ENCODE measurements around the gene CDH26. TPM values are rescaled to one million over a fixed set of nuclear protein-coding genes. Genes with fewer than 3 reads are reported as not detected.

CDH26 gene
- polyA plus RNA-seq, 1 donor from 2014 or later: 0.43 TPM

DNA sequence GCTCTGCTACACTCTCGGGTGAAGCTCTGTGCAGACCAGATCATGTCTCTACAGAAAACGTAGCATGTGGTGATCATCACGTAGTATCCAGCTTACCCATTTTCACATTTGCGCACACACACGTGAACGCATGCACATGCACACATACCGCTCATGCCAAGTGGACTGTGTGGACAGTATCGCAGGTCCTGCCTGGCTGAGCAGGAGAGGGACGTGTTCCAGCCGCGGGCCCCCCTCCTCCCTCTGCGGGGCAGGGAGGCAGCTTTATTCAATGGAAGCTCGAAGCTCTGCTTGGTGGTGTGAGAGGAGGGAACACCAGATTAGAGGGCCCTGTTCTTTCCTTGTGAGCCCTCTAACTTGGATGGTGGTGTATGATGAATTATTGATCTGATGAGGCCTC lies 51.1 kb downstream of the CDH26 start:
- Histone ChIP-seq H3K4me2 (ENCODE audit: low read length) (no peak overlapping the region), H3K27ac (ENCODE audit: low read length) (no peak overlapping the region), H3K9me3 (ENCODE audit: low read length) (no peaks in the 10 kb centered on the region), H3K4me3 (ENCODE audit: low read length) (no peak overlapping the region), H3K9me2 (ENCODE audit: insufficient read depth, low read length) (no peaks in the 10 kb centered on the region), H3K9ac (ENCODE audit: low read length) (no peak overlapping the region), H4K20me1 (ENCODE audit: insufficient read depth) (no peaks in the 10 kb centered on the region), H3K36me3 (ENCODE audit: insufficient read depth, low read length) (no peaks in the 10 kb centered on the region), H3F3A (ENCODE audit: insufficient read depth, low read length, poor library complexity, severe bottlenecking) (no peaks in the 10 kb centered on the region), H2AFZ (ENCODE audit: low read depth, low read length) (no peak overlapping the region), H3K27me3 (ENCODE audit: insufficient read depth, low read depth, low read length) (no peaks in the 10 kb centered on the region), H3K79me2 (replicated peaks; ENCODE audit: insufficient read depth, low read length) (no peaks in the 10 kb centered on the region)
- TF ChIP-seq POLR2AphosphoS5 (IDR thresholded peaks at IDR 0.05): no peak
- TF ChIP-seq RAD21 (conservative IDR thresholded peaks at IDR 0.05): no peak
- no peak for TF ChIP-seq REST (IDR thresholded peaks at IDR 0.05; ENCODE audit: borderline replicate concordance)
- TF ChIP-seq, protein P1, sequence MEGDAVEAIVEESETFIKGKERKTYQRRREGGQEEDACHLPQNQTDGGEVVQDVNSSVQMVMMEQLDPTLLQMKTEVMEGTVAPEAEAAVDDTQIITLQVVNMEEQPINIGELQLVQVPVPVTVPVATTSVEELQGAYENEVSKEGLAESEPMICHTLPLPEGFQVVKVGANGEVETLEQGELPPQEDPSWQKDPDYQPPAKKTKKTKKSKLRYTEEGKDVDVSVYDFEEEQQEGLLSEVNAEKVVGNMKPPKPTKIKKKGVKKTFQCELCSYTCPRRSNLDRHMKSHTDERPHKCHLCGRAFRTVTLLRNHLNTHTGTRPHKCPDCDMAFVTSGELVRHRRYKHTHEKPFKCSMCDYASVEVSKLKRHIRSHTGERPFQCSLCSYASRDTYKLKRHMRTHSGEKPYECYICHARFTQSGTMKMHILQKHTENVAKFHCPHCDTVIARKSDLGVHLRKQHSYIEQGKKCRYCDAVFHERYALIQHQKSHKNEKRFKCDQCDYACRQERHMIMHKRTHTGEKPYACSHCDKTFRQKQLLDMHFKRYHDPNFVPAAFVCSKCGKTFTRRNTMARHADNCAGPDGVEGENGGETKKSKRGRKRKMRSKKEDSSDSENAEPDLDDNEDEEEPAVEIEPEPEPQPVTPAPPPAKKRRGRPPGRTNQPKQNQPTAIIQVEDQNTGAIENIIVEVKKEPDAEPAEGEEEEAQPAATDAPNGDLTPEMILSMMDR (IDR thresholded peaks at IDR 0.05; ENCODE audit: poor library complexity, severe bottlenecking): no peak
- no peak for TF ChIP-seq TAF1 (IDR thresholded peaks at IDR 0.05; ENCODE audit: low read depth)

DNA sequence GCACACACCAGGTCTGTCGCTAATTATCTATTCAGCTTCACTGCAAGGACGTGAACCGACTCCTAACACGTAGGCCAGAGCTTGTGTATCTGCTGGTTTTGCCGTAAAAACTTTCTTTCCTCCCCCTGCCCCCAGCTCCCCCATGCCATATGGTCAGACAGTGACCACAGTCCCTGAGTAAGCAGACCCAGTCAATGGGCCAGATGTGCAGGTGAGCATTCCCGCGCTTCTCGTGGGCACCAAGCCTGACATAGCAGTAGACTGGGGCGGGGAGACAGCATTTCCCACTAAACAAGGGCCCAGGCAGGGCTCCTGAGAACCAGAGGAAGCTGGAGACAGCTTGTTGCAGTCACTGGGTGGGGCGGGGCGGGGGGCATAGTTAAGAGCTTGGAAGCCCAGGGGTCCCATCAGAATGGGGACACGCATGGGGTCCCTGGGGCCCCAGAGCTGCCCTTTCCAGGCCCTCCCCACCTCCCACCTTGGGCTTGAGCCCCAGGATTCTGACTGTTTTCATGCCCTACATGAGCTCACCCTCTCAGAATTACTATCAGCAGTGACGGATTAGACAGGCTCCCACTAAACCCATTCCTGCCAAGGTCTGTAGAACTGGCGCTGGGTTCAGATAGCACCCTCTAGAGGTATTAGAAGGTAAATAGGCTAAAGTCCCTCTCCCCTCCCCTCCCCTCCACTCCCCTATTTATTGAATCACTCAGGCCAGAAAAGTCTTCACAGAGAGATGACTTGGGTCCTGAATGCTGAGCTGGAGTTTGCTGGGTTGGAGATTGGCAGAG lies 51.8 kb downstream of the CDH26 start:
- no peaks in the 10 kb centered on the region for H3K36me3 ChIP-seq (ENCODE audit: insufficient read depth, low read length)
- TF ChIP-seq RAD21 (conservative IDR thresholded peaks at IDR 0.05) (no peak), REST (IDR thresholded peaks at IDR 0.05; ENCODE audit: borderline replicate concordance) (no peak), SMC3 (conservative IDR thresholded peaks at IDR 0.05; ENCODE audit: poor library complexity) (no peak), TAF1 (IDR thresholded peaks at IDR 0.05; ENCODE audit: low read depth) (no peak), EP300 (conservative IDR thresholded peaks at IDR 0.05; ENCODE audit: poor library complexity, severe bottlenecking) (no peak), POLR2AphosphoS5 (IDR thresholded peaks at IDR 0.05) (no peak), MXI1 (conservative IDR thresholded peaks at IDR 0.05; ENCODE audit: poor library complexity, severe bottlenecking) (no peak), EZH2 (IDR thresholded peaks at IDR 0.05; ENCODE audit: borderline replicate concordance, insufficient read depth, low read length, poor library complexity, severe bottlenecking) (no peak)
- TF ChIP-seq, protein P1 (IDR thresholded peaks at IDR 0.05; ENCODE audit: poor library complexity, severe bottlenecking): no peak
- H3K9me3 ChIP-seq (ENCODE audit: low read length): no peaks in the 10 kb centered on the region
- no peaks in the 10 kb centered on the region for H3F3A ChIP-seq (ENCODE audit: insufficient read depth, low read length, poor library complexity, severe bottlenecking)
- H3K79me2 ChIP-seq (replicated peaks; ENCODE audit: insufficient read depth, low read length): no peaks in the 10 kb centered on the region
- H3K4me2 ChIP-seq (ENCODE audit: low read length): no peak overlapping the region
- H2AFZ ChIP-seq (ENCODE audit: low read depth, low read length): no peak overlapping the region
- no peaks in the 10 kb centered on the region for H3K27me3 ChIP-seq (ENCODE audit: insufficient read depth, low read depth, low read length)
- no peak overlapping the region for H3K27ac ChIP-seq (ENCODE audit: low read length)
- no peak overlapping the region for H3K9ac ChIP-seq (ENCODE audit: low read length)
- no peaks in the 10 kb centered on the region for H4K20me1 ChIP-seq (ENCODE audit: insufficient read depth)
- H3K9me2 ChIP-seq (ENCODE audit: insufficient read depth, low read length): no peaks in the 10 kb centered on the region
- no peak overlapping the region for H3K4me3 ChIP-seq (ENCODE audit: low read length)

Measured in neural cell (in vitro differentiated cells).